ENCODE data around the gene OR52E4. TPM values are rescaled to one million over a fixed set of nuclear protein-coding genes. Genes with fewer than 3 reads are reported as not detected.

The OR52E4 gene
- total RNA-seq, 1 experiment from 2014 or later: not detected

DNA sequence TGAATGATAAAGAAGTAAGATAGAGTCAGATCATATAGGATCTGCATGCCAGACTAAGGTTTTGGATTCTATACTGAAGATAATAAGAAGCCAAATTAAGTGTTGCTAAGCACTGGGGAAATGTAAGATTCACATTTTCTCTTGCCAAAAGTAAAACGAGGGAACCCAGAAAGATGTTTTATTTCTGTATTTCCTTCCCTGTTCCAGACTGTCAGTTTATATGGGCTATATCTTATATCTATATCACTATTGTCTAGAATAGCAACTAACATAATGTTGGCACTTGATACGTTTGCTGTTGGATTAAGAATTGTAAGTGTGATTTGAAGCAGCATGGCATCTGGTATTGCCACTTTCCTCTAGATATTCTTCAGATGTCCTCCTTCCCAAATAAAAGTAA is 47.0 kb upstream of the OR52E4 start:
- TF ChIP-seq, protein P1, sequence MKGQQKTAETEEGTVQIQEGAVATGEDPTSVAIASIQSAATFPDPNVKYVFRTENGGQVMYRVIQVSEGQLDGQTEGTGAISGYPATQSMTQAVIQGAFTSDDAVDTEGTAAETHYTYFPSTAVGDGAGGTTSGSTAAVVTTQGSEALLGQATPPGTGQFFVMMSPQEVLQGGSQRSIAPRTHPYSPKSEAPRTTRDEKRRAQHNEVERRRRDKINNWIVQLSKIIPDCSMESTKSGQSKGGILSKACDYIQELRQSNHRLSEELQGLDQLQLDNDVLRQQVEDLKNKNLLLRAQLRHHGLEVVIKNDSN (CRISPR knock-in tag; IDR thresholded peaks at IDR 0.05): no peak
- TF ChIP-seq TP53 (CRISPR knock-in tag; IDR thresholded peaks at IDR 0.05): no peak
- TF ChIP-seq, protein P2, sequence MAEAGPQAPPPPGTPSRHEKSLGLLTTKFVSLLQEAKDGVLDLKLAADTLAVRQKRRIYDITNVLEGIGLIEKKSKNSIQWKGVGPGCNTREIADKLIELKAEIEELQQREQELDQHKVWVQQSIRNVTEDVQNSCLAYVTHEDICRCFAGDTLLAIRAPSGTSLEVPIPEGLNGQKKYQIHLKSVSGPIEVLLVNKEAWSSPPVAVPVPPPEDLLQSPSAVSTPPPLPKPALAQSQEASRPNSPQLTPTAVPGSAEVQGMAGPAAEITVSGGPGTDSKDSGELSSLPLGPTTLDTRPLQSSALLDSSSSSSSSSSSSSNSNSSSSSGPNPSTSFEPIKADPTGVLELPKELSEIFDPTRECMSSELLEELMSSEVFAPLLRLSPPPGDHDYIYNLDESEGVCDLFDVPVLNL (CRISPR knock-in tag; IDR thresholded peaks at IDR 0.05; ENCODE audit: borderline replicate concordance, low read depth): no peak
- TF ChIP-seq MXD4 (CRISPR knock-in tag; IDR thresholded peaks at IDR 0.05; ENCODE audit: borderline replicate concordance): no peak
- no peak for TF ChIP-seq EMX1 (CRISPR knock-in tag; IDR thresholded peaks at IDR 0.05)
- TF ChIP-seq, protein P3, sequence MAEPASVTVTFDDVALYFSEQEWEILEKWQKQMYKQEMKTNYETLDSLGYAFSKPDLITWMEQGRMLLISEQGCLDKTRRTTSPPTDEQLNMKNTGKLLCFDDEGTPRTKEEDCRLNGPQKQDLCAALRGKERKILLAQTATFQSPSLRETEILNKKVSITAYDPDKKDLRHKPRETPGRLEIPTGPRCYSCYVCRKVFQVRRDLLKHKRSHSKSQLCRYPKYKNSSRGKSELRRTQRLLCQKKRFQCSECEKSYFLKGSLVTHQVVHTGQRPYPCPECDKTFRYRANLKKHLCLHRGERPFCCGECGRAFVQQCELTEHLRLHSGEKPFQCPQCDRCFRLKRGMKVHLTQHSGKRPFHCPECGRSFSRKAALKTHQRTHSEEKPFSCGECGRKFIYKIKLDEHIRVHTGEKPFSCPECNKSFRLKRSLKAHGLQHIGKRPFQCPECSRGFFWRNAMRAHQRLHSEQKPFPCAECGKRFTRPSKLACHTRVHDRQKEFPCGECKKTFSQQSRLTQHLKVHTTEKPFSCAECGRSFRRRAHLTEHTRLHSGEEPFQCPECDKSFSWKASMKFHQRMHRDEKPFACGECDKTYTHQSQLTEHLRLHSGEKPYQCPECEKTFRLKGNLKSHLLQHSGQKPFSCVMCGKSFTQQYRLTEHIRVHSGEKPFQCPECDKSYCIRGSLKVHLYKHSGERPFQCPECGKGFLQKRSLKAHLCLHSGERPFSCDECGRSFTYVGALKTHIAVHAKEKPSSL (CRISPR knock-in tag; conservative IDR thresholded peaks at IDR 0.05): no peak
- TF ChIP-seq, protein P4, sequence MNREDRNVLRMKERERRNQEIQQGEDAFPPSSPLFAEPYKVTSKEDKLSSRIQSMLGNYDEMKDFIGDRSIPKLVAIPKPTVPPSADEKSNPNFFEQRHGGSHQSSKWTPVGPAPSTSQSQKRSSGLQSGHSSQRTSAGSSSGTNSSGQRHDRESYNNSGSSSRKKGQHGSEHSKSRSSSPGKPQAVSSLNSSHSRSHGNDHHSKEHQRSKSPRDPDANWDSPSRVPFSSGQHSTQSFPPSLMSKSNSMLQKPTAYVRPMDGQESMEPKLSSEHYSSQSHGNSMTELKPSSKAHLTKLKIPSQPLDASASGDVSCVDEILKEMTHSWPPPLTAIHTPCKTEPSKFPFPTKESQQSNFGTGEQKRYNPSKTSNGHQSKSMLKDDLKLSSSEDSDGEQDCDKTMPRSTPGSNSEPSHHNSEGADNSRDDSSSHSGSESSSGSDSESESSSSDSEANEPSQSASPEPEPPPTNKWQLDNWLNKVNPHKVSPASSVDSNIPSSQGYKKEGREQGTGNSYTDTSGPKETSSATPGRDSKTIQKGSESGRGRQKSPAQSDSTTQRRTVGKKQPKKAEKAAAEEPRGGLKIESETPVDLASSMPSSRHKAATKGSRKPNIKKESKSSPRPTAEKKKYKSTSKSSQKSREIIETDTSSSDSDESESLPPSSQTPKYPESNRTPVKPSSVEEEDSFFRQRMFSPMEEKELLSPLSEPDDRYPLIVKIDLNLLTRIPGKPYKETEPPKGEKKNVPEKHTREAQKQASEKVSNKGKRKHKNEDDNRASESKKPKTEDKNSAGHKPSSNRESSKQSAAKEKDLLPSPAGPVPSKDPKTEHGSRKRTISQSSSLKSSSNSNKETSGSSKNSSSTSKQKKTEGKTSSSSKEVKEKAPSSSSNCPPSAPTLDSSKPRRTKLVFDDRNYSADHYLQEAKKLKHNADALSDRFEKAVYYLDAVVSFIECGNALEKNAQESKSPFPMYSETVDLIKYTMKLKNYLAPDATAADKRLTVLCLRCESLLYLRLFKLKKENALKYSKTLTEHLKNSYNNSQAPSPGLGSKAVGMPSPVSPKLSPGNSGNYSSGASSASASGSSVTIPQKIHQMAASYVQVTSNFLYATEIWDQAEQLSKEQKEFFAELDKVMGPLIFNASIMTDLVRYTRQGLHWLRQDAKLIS (CRISPR knock-in tag; IDR thresholded peaks at IDR 0.05; ENCODE audit: borderline replicate concordance): no peak
- TF ChIP-seq TEAD1 (CRISPR knock-in tag; IDR thresholded peaks at IDR 0.05): no peak
- TF ChIP-seq, protein P5, sequence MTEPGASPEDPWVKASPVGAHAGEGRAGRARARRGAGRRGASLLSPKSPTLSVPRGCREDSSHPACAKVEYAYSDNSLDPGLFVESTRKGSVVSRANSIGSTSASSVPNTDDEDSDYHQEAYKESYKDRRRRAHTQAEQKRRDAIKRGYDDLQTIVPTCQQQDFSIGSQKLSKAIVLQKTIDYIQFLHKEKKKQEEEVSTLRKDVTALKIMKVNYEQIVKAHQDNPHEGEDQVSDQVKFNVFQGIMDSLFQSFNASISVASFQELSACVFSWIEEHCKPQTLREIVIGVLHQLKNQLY (CRISPR knock-in tag; IDR thresholded peaks at IDR 0.05): no peak
- TF ChIP-seq NFATC4 (CRISPR knock-in tag; IDR thresholded peaks at IDR 0.05): no peak
- TF ChIP-seq, protein P6, sequence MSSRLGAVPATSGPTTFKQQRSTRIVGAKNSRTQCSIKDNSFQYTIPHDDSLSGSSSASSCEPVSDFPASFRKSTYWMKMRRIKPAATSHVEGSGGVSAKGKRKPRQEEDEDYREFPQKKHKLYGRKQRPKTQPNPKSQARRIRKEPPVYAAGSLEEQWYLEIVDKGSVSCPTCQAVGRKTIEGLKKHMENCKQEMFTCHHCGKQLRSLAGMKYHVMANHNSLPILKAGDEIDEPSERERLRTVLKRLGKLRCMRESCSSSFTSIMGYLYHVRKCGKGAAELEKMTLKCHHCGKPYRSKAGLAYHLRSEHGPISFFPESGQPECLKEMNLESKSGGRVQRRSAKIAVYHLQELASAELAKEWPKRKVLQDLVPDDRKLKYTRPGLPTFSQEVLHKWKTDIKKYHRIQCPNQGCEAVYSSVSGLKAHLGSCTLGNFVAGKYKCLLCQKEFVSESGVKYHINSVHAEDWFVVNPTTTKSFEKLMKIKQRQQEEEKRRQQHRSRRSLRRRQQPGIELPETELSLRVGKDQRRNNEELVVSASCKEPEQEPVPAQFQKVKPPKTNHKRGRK (CRISPR knock-in tag; IDR thresholded peaks at IDR 0.05; ENCODE audit: borderline replicate concordance): no peak
- ATAC-seq (no peak), DNase-seq (ENCODE audit: low spot score) (no peak)
- Mint-ChIP-seq H3K4me1 (peaks cover 19% of the 10 kb centered on the region), H3K27ac (no peak overlapping the region), H3K27me3 (ENCODE audit: low read depth) (no peaks in the 10 kb centered on the region), H3K36me3 (no peaks in the 10 kb centered on the region; the same call in 1 of the 2 replicates), H3K4me3 (no peak overlapping the region), H3K9me3 (peaks cover 12% of the 10 kb centered on the region)
- POLR2A ChIA-PET: no interaction called here
- CTCF ChIA-PET: no interaction called here

DNA sequence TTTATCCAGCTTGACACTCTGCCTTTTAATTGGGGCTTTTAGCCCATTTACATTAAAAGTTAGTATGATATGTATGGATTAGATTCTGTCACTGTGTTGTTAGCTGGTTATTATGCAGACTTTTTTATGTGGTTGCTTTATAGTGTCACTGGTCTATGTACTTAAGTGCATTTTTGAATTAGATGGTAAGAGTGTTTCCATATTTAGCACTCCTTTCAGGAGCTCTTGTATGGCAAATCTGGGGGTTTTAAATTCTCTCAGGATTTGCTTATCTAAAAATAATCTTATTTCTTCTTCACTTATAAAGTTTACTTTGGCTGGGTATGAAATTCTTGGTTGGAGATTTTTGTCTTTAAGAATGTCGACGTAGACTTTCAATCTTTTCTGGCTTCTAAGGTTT is 42.7 kb upstream of the OR52E4 start:
- TF ChIP-seq, protein P7, sequence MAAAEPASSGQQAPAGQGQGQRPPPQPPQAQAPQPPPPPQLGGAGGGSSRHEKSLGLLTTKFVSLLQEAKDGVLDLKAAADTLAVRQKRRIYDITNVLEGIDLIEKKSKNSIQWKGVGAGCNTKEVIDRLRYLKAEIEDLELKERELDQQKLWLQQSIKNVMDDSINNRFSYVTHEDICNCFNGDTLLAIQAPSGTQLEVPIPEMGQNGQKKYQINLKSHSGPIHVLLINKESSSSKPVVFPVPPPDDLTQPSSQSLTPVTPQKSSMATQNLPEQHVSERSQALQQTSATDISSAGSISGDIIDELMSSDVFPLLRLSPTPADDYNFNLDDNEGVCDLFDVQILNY (CRISPR knock-in tag; IDR thresholded peaks at IDR 0.05): no peak
- TF ChIP-seq TCF7 (CRISPR knock-in tag; IDR thresholded peaks at IDR 0.05; ENCODE audit: low read depth) (no peak), MXD4 (CRISPR knock-in tag; IDR thresholded peaks at IDR 0.05; ENCODE audit: borderline replicate concordance) (no peak), RORB (CRISPR knock-in tag; IDR thresholded peaks at IDR 0.05) (no peak), KAT7 (CRISPR knock-in tag; IDR thresholded peaks at IDR 0.05; ENCODE audit: borderline replicate concordance) (no peak), TEAD4 (CRISPR knock-in tag; IDR thresholded peaks at IDR 0.05) (no peak), ATF1 (CRISPR knock-in tag; IDR thresholded peaks at IDR 0.05) (no peak), ELF4 (CRISPR knock-in tag; IDR thresholded peaks at IDR 0.05; ENCODE audit: low read depth) (no peak), ZNF232 (CRISPR knock-in tag; IDR thresholded peaks at IDR 0.05) (no peak), ZBTB21 (CRISPR knock-in tag; IDR thresholded peaks at IDR 0.05; ENCODE audit: borderline replicate concordance) (no peak), ZNF416 (CRISPR knock-in tag; IDR thresholded peaks at IDR 0.05) (no peak), TP53 (CRISPR knock-in tag; IDR thresholded peaks at IDR 0.05) (no peak)
- Mint-ChIP-seq H3K9me3 (peaks cover 12% of the 10 kb centered on the region), H3K4me1 (no peaks in the 10 kb centered on the region), H3K4me3 (no peak overlapping the region), H3K36me3 (no peaks in the 10 kb centered on the region), H3K27ac (no peak overlapping the region), H3K27me3 (ENCODE audit: low read depth) (no peaks in the 10 kb centered on the region)
- ChIA-PET CTCF (no interaction called here), POLR2A (no interaction called here)
- ATAC-seq (no peak), DNase-seq (ENCODE audit: low spot score) (no peak)
